Bronchial epithelial cell (primary cell): ENCODE data around the gene CYP8B1. TPM values are rescaled to one million over a fixed set of nuclear protein-coding genes. Genes with fewer than 3 reads are reported as not detected.
A peak's percentile ranks its signal among the peaks of the same experiment; 100 is the strongest.

Source experiments
- DNase-seq: peaks from one replicate; pipeline ENCODE4 v3.0.0-alpha.2; 2010; ENCODE audit warnings: low read depth
- FAIRE-seq: peaks from 2 replicates; lab custom pipeline; 2011; peaks lifted over from hg19 to GRCh38; lab: Jason Lieb, UNC
- H3K27me3 ChIP-seq: 2 replicates; pipeline ENCODE4 v1.5.1; 2011; ENCODE audit warnings: low read length; ENCODE audit not compliant: control insufficient read depth, insufficient read depth
- H3K36me3 ChIP-seq: 2 replicates; pipeline ENCODE4 v1.5.1; 2011; ENCODE audit warnings: low read length; ENCODE audit not compliant: control insufficient read depth, insufficient read depth
- H3K4me3 ChIP-seq: 2 replicates; pipeline ENCODE4 v1.5.1; 2011; ENCODE audit warnings: mild to moderate bottlenecking, low read depth, low read length, control low read depth
- total RNA-seq: library from RNA; depleted of rRNA; stranded (reverse); fragments of >200 nt; gene quantifications from 2 replicates; pipeline ENCODE4 v1.2.1, GENCODE V29; 2014
- TF ChIP-seq, protein P1 (sequence below): IDR thresholded peaks from 2 replicates; pipeline ENCODE4 v1.5.1; 2011; ENCODE audit warnings: mild to moderate bottlenecking, moderate library complexity, low read length, control low read depth, inconsistent platforms; ENCODE audit not compliant: insufficient read depth, severe bottlenecking

Gene CYP8B1
- total RNA-seq, 1 donor from 2014 or later, result not detected

DNA sequence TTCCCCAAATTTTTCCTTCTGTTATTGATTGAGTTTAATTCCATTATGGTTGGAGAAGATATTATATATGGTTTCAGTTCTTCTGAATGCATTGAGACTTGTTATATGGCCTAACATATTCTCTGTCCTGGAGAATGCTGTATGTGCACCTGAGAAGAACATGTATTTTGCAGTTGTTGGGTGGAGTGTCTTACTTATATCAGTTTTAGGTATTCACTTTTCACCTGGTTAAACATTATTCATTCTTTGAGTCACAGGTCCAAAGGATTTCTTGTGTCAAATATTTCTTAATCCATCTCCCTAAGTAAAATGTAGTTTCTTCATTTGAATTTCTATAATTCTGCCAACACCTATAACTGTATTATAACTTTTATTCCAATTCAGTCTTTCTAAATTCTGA, 48.7 kb downstream of the CYP8B1 start:
- Histone ChIP-seq H3K36me3 (no peaks in the 10 kb centered on the region), H3K27me3 (no peaks in the 10 kb centered on the region), H3K4me3 (no peak overlapping the region)
- TF ChIP-seq, protein P1, sequence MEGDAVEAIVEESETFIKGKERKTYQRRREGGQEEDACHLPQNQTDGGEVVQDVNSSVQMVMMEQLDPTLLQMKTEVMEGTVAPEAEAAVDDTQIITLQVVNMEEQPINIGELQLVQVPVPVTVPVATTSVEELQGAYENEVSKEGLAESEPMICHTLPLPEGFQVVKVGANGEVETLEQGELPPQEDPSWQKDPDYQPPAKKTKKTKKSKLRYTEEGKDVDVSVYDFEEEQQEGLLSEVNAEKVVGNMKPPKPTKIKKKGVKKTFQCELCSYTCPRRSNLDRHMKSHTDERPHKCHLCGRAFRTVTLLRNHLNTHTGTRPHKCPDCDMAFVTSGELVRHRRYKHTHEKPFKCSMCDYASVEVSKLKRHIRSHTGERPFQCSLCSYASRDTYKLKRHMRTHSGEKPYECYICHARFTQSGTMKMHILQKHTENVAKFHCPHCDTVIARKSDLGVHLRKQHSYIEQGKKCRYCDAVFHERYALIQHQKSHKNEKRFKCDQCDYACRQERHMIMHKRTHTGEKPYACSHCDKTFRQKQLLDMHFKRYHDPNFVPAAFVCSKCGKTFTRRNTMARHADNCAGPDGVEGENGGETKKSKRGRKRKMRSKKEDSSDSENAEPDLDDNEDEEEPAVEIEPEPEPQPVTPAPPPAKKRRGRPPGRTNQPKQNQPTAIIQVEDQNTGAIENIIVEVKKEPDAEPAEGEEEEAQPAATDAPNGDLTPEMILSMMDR, result no peak
- DNase-seq (peak; percentile 77), FAIRE-seq (no peak)

DNA sequence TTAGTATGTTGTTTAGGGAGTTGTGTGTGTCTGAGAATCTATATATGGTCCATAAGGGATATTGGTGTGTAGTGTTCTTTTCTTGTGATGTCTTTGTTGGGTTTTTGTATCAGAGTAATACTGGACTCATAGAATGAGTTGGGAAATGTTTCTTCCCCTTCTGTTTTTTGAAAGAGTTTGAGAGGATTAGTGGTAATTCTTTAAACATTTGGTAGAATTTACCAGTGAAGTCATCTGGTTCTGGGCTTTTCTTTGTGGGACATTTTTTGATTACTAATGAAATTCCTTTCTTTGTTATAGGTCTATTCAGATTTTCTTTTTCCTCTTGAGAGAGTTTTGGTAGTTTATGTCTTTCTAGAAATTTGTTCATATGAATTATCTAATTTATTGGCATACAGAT, 49.5 kb downstream of the CYP8B1 start:
- no peaks in the 10 kb centered on the region for H3K36me3 ChIP-seq
- FAIRE-seq, result no peak
- H3K4me3 ChIP-seq, result no peak overlapping the region
- H3K27me3 ChIP-seq, result no peaks in the 10 kb centered on the region
- TF ChIP-seq, protein P1, result no peak
- DNase-seq, result no peak

DNA sequence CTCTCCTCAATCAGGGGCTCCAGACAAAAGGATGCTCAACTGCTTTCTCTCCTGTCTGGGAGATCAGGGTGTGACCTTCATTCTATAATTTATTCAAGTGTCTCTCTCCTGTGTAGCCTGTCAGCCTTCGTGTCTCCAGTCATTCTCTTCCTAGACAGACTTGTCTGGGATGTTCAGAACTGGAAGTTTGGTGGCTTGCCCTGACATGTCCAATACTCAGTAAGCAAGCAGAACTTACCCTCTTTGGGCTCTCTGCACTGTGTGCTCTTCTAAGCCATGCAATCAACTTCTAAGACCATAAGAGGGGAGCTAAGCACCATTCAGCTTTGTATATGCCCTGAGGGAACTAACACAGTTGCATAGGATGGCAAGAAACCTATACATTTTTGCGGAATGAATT, 52.3 kb downstream of the CYP8B1 start:
- peak; percentile 50 for FAIRE-seq
- TF ChIP-seq, protein P1, result no peak
- Histone ChIP-seq H3K4me3 (no peak overlapping the region), H3K36me3 (no peaks in the 10 kb centered on the region), H3K27me3 (no peaks in the 10 kb centered on the region)
- DNase-seq, result peak; percentile 97

DNA sequence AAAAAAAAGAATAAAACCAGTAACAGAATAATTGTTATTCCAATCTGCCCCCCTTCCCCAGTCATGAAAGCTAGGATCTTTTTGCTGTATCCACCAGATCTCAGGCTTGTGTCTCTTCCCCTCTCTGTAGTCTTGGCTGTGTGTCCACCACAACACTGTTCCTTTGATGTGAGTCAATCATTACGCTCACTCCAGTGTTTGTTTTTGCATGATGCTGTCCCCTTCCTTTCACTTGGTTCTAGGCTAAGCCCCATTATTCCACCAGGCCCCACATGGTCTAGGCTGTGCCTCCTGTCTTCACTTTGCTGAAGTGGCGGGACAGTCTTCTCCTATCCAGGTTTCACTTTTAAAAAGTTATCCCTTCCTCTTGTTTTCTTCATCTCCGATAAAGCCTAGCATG, 52.9 kb downstream of the CYP8B1 start:
- Histone ChIP-seq H3K27me3 (no peaks in the 10 kb centered on the region), H3K36me3 (no peaks in the 10 kb centered on the region), H3K4me3 (no peak overlapping the region)
- TF ChIP-seq, protein P1, result no peak
- DNase-seq, result peak; percentile 85
- peak; percentile 23 for FAIRE-seq

Other genes starting within 250 kb of the CYP8B1 start
- gene ZBTB47, start 222.2 kb downstream of the CYP8B1 start, total RNA-seq, result 5.8 and 7.6 TPM in 2 replicates
- not detected in 2 replicates for gene KLHL40, start 190.3 kb downstream of the CYP8B1 start, total RNA-seq
- gene HHATL, start 173.1 kb downstream of the CYP8B1 start, total RNA-seq, result not detected in 2 replicates
- gene CCDC13, start 102.6 kb downstream of the CYP8B1 start, total RNA-seq, result 1.4 and 1.6 TPM in 2 replicates
- 219 and 291 TPM in 2 replicates for gene HIGD1A, start 71.4 kb downstream of the CYP8B1 start, total RNA-seq
- 1.3 and 3.3 TPM in 2 replicates for gene ACKR2, start 66.4 kb downstream of the CYP8B1 start, total RNA-seq
- 1.0 and 1.3 TPM in 2 replicates for gene ZNF662, start 30.3 kb upstream of the CYP8B1 start, total RNA-seq
- gene GASK1A, start 103.4 kb upstream of the CYP8B1 start, total RNA-seq, result 0.77 and 1.1 TPM in 2 replicates
- 8.2 TPM in 2 replicates for gene POMGNT2, start 230.2 kb upstream of the CYP8B1 start, total RNA-seq